HG03565 (cell line): ENCODE results near the gene KRT37.
"Not testable (repeated sequence)": the region's sequence is repeated elsewhere in the genome, so short reads cannot be mapped to it uniquely, and the experiment has no call there.

Experiments
- ATAC-seq: cut with Tn5 transposase; IDR thresholded peaks from one replicate; pipeline ENCODE4 v1.9.1; 2021; ENCODE audit warnings: mild to moderate bottlenecking, moderate library complexity; ENCODE audit not compliant: unreplicated experiment

KRT37 gene

DNA sequence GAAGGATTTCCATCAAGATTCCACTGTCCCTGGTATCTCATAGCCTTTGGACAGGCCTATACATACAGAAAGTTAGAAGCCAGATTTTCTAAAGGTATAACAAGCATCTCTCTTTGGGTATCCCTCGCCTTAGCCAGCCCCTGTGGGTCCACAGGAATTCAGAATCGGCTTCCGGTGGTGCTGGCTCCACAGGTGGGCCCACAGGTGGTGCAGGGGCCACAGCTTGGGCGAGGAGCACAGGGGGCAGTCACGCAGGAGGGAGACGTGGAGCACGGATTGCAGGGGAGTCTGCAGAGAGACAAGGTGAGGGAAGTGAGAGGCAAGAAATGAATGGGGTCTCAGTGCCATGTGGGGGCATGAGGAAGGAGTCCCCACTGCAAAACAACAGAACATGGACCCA lies 12.9 kb upstream of the KRT37 start:
- ATAC-seq, result no peak

DNA sequence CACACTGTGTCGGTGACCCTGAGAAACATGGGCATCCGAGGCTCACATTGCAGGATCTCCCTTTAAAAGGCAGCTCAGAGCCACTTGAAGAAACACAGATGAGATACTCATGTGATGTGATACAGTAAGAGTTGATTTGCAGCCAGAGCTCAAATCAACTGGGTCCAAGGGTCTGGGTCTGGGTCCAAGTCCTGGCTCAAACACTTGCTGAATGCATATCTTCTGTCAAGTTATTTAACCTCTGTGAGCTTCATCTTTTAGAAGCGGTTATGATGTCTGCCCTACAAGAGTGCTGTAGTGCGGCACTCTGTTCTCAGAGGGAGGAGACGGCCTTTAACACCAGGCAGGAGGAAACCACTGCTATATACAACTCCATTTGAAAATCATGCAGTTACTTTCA lies 10.0 kb upstream of the KRT37 start:
- ATAC-seq, result no peak

DNA sequence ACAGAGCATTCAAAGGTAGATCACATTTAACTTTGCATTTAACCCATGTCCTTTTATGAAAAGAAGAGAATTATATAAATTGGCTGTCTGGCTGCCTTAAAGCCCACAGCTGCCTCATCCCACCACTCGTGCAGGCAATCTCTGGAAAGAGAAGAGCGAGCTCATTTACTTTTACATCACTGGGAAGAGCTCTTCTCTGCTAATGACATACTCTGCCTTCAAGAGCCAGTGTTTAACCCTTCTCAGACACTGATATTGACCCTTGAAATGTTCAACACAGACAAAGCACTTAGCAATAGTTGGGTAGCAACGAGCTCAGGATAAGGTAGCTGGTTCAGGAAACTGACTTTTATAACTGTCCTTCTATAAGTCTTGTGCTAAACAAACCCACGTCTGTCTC lies 9.6 kb upstream of the KRT37 start:
- no peak for ATAC-seq

DNA sequence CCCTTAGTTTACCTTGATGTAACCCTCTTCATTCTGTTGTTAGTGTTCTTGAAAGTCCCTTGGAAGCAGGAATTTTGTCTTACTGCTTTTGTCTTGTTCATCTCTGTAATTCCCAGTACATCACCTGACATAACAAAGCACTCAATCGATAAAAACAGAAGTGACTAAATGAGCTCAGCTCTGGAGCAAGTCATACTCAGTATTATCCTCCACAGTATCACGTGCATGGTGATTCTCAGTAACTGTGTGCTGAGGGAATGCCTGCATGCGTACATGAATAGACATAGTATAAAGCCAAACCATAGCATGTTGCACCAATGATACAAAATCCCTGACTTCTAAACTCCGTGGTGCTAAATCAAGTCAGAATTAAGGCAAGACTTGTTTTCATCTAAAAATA lies 9.2 kb upstream of the KRT37 start:
- no peak for ATAC-seq

DNA sequence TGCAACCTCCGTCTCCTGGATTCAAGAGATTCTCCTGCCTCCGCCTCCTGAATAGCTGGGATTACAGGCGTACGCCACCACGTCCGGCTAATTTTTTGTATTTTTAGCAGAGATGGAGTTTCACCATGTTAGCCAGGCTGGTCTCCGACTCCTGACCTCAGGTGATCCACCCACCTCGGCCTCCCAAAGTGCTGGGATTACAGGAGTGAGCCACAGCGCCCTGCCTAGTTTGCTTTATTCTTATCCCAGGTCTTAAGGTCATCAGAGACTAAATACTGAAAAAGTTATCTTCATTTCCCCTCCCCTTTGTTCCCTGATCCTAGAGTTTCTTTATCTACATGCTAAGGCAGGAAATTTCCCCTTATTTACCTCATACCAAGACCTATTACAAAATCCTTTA lies 6.0 kb upstream of the KRT37 start:
- ATAC-seq, result not testable (repeated sequence)

DNA sequence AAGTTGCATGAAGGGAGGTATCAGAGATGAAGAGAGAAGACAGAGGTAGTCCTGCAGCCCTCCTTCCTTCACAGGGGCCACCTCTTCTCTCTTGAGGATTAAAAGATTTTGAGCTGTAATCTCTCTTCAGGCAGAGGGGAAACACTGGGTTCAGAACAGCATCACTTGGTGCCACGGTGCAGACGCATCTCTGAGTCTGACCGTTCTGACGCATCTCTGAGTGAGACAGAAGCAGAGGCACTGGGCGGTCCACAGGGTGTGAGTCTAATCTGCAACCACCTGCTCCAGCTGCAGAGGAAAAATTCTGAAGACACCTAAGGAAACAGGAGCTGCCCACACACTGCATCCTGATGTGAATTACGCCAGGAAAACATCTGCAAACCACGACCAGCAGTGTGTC lies 5.3 kb upstream of the KRT37 start:
- ATAC-seq, result no peak

DNA sequence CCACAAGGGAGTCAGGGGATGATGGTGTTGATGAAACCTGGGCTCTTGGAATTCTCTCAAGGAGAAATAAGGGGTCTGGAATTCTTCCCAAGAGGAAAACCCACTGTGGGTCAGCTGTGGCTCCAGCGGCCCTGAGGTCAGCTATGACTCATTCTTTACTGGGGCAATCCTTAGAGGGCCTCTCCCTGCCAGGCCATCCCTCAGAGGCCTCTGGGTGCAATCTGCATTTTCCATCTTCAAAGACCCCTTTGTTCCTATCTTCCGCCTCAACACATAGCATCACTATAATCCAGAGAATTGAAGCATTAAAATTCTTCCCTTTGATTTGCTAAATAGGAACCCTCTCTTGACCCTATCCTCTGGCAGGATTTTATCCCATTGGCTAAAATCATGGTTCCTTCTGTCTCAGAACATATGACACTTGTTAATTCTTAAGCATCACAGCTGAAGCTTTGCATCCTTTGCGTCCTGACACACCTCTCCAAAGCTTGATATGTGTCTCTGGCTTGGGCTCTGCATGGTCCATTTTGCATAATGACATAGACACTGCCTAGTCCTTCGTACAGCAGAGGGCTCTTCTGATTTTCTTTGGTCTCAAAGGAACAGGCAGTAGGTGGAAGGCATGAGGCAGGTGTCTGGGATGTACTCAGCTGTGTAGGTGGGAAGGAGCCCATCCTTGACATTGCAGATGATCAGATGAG lies 4.4 kb upstream of the KRT37 start:
- ATAC-seq, result no peak

DNA sequence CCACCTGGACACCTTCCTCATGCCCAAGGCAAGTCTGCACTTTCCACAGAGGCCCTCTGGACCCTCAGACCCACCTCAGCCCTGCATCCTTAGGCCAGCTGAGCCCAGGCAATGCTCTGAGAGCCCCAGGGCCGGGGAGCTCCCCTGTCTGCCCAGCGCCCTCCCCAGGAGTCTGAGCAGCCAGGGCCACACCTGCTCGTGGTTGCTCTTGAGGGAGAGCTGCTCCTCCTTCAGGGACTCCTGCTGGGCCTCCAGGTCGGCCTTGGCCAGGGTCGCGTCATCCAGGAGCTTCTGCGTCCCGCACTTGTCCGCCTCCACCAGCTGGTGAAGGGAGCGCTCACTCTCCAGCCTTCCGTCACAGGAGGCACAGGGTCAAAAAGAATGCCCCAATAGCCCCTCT lies 1.8 kb downstream of the KRT37 start:
- ATAC-seq, result not testable (repeated sequence)

DNA sequence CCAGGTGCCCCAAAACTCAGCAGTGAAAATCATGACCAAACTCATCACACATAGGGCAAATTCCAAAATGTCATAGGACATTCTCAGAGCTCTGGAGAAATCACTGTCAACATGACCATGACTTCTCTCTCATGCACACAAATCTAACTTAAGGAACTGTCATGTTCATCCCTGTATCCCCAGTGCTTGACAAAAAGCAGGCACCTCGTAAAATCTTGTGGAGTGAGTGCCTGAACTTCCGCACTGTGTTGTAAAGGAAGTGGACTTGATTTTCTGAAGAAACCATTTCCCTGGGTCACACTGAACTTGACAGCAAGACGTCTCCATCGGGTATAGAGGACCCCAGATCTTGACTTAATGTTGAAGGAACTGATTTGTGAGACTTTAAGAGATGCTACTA lies 2.8 kb downstream of the KRT37 start:
- ATAC-seq, result no peak

DNA sequence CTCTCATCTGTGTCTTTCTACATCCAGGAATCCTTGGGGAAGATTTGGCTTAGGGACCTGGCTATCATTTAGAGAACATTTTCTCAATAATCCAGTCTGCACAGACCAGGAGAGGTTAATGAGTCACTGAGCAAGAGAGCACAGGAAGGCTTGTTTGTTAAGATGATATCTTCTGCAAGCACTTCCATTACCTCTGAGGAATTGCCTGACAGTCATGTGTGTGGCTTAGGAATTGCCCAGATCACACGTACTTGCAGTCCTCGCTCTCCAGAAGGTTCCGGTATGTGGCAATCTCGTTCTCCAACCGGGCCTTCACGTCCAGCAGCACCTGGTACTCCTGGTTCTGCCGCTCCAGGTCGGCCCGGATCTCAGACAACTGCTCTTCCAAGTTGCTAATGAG lies 3.3 kb downstream of the KRT37 start:
- no peak for ATAC-seq

DNA sequence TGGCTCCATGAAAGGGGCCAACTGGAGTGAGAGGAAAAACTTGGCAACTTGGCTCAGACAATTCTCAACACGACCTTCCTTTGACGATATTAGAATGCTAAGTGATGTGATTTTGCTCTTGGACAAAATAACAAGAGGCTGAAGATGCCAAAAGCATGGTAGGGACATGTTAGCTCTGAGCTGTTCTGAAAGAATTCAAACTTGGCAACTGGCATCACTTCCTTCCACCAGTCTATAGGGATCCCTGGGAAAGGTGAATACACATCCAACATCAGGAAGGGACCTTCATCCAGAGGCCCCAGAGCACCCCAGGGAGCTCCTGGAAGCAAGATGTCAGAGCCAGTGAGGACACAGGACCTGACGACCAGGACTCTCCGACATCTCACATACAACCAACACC lies 4.3 kb downstream of the KRT37 start:
- no peak for ATAC-seq

DNA sequence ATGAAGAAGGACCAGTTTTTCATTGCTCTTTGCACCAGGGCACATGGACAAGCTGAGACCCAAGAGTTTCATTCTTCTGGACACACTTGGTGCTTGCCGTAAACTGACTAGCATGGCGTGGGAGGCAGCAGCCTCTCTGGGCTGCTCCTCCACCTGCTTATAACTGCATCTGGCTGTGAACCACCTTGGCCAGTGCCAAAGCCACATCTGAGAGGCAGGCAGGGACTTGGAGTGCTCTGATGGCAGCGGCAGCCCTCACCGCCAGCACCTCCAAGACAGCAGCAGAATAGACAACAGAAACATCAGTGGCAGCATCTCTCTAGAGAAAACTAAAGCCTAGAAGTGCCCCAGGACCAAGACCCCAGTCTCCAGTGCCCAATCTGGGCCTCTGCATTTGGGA lies 4.7 kb downstream of the KRT37 start:
- ATAC-seq, result no peak

DNA sequence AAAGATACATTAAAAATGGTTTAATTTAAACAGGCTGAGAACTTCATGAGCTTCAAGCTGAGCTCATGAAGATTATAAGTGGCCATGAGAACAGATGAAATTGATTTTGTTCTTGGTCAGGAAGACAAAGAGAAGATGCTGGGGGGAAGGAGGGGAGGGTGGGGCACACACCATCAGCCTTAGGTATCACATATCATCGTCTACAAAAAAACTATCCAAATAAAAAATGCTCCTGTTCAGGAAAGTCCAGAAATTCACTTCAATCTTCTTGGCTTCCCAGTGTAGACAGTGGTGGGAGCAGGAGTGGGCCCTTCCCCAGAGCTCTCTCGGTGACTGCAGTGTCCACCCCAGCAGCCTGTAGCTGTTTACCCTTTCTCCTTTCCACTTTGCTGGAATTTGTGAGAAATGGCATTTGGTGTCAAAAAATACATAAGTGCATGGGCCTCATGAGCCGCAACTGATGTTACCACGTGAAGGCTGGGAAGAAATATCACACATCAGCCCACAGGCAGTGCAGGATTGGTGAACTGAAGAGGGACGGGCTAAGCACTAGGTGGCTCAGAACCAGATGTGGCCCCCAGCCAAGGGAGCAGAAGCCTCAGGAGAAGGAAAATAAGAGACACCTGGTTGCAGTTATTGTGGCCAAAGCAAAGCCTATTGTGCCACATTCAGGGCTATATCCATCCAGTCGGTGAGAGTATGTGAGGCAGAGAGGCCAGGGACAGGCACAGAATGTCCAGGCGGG lies 6.1 kb downstream of the KRT37 start:
- ATAC-seq, result no peak

DNA sequence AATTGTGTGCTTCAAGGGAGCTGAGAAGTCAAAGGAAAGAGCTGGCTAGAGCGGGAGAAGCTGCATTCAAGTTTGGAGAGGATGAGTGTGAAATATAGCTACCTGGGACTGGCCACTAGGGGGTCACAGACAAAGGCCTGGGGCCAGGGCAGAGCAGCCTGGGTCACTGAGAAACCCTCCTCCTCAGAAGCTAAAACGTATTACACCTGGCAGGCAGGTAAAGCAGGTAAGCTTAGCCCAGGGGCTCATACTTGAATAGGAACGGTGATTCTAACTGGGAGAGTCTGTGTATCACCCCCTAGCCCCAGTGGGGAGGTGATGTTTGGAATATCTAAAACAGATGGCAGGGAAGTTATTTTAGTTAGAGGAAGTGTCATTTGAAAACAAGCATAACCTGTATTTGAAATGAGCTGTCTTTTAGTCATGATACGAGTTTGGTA lies 6.8 kb downstream of the KRT37 start:
- ATAC-seq, result no peak

DNA sequence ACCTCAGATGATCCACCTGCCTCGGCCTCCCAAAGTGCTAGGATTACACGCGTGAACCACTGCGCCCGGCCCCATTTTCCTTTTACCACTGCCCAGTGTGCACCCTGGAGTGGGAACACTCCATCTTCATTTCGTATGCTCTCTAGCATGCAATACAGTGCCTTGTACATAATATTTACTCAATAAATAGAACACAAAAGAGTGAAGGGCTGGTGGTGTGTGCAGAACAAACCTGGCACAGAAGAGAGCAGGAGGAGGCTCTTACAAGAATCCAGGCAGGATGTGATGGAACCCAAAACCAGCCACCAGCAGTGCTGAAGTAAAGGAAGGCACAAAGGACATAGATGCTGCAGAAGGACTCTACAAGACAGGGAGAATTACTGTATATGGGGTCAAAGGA lies 7.3 kb downstream of the KRT37 start:
- ATAC-seq, result no peak

DNA sequence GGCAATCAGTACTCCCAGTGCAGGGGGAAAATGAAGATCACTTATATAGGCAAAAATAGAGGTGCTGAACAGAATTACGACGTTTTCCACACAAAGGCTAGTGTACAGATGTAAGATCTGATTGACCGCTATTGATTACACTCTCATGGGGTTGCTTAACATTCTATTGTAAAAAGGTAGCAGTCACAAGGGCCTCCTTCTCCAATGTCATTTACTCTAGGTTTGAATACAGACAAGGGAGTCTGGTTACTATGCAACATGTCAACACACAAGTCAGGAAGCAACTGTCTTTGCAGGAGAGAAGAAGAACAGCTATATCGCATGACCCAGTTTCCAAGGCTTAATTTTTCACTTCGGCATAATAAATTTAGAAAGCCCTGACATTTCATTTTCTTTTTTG lies 7.9 kb downstream of the KRT37 start:
- ATAC-seq, result no peak

DNA sequence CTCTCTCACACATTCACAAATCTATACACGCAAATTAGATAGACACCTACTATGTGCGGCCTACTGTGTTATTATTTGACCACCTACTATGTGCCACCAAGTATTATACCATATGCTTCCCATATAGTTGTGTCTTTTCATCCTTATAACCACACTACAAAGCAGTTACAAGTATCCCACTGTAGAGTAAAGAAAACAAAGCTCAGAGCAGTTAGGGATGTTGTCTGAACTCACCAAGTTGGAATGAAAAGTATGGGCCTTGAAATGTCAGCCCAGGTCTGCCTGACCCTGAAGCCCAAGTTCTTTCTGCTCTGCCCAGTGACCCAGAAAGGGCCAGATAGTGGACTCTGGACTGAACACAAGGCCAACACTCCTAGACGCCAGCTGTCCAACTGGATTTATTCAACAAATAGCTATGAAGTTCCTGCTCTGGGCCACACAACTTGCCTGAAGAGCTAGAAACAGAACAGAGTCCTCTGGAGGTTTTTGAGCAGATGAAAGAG lies 8.5 kb downstream of the KRT37 start:
- ATAC-seq, result no peak

DNA sequence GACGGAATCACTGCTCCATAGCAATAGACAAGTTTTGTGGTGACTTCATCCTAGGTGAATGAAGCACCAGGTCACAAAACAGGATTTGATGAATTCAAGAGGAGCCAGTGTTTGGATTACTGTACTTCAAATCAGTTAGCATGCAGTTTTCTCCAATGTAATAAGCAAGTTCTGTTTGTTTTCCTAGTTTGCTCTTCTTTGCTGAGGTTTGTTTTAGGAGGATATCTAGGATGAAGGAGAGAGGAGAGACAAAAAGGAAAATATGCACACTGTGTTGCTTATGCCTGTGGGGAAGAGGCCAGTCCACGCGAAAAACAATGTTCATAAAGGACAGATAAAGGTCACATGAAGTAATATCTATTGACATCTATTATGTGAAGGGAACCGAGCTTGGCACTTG lies 9.0 kb downstream of the KRT37 start:
- ATAC-seq, result no peak

DNA sequence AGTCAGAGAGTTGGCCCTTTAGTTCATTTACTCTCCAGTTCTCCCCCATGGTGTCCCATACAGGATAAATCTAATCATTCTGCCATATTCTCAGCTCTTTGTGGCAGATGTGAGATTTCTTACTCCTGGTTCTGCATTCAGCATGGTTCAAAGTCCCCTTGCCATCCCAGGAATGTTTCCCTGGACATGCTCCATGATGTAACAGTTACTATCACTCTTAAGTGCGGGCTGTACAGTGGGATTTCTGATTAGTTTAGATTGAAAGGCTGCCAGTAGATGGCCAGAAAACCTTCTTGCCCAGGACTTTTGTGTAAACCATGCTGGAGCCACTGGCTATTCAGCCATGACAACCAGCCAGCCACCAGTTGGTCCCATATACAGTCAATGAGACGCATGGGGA lies 10.4 kb downstream of the KRT37 start:
- ATAC-seq, result no peak

DNA sequence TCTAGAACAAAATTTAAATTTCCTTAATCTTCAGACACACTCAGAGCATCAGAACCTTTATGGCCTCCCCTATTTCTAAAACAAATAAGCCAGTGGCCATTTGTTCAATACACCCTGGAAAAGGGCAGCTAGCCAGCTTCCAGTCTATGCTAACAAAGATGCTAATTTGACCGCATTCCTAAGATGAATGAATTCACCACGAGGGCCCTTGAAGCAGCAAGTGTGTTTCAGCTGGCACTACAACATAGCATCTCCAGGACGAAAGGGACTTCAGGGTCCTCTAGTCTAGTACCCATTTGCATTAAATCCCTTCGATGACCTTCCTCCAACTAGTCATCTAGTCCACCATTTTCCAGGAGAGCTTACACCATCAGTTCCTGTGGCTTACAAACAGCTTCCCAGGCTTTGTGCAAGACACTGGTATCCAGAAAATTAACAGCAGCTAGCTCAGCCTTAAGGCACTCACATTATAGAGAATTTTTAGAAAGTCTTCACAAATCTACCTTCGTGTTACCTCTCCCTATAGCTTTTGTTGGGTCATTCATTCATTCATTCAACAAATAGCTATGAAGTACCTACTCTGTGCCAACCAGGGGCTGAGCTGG lies 10.9 kb downstream of the KRT37 start:
- no peak for ATAC-seq

DNA sequence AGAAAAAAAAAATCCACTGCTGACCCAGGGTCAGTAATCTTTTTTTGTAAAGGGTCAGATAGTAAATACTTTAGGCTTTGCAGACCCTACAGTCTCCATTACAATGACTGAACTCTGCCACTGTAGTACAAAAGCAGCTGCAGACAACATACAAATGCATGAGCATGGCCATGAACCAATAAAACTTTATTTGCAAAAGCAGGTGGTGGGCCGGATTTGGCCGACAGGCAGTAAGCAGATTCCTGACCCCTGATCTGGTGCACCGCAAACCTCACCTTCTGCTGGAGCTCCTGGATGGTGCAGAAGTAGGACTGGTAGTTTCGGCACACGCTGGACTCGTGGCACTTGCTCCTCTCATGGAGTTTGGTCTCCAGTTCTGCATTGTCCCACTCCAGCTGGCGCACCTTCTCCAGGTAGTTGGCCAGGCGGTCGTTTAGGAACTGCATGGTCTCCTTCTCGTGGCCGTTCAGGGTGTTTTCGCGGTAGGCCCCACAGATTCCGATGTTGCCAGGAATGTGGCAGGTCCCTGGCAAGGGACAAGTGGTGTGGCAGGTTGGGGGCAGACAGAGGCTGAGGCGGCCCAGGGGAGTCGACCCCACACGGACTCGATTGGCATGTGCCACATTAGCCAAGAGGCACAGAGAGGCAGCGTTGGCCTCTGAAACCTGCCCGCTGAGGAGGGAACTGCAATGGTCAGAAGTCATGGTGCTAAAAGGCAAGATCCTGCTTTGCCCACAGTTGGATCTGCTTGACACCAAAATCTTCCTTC lies 13.1 kb downstream of the KRT37 start:
- no peak for ATAC-seq
